Ascending aorta (tissue), 2 donors: ENCODE data around the gene APOBEC3H. TPM values are rescaled to one million over a fixed set of nuclear protein-coding genes. Genes with fewer than 3 reads are reported as not detected.

Experiments
- DNase-seq, 2 donors: peaks; one replicate each; pipeline ENCODE4 v3.0.0-alpha.2; 2019; ENCODE audit warnings: low spot score in 2 of 2
- H3K27ac ChIP-seq, 2 donors: fragments of 200-600 bp; sonication (generic); one replicate each; pipeline ENCODE4 v1.5.1; 2016 to 2017; ENCODE audit warnings: mild to moderate bottlenecking in 1 of 2
- H3K27me3 ChIP-seq: fragments of 200-600 bp; sonication (generic); one replicate; pipeline ENCODE4 v1.5.1; 2017
- H3K36me3 ChIP-seq, 2 donors: fragments of 200-600 bp; sonication (generic); one replicate each; pipeline ENCODE4 v1.5.1; 2016
- H3K4me1 ChIP-seq, 2 donors: fragments of 200-600 bp; sonication (generic); one replicate each; pipeline ENCODE4 v1.5.1; 2016 to 2017; ENCODE audit warnings: mild to moderate bottlenecking in 1 of 2
- H3K4me3 ChIP-seq, 2 donors: fragments of 200-600 bp; sonication (generic); one replicate each; pipeline ENCODE4 v1.5.1; 2016 to 2017; ENCODE audit warnings: mild to moderate bottlenecking in 1 of 2
- H3K9me3 ChIP-seq, 2 donors: fragments of 200-600 bp; sonication (generic); one replicate each; pipeline ENCODE4 v1.5.1; 2016
- CTCF ChIP-seq, 3 experiments: fragments of 200-600 bp in 2 of 3; fragments of 450-650 bp in 1 of 3; sonication (generic) in 2 of 3; IDR thresholded peaks; one replicate each; pipeline ENCODE4 v1.5.1; 2016 to 2019; ENCODE audit warnings: antibody characterized with exemption in 3 of 3, mild to moderate bottlenecking in 1 of 3, moderate library complexity in 1 of 3
- intact Hi-C: fragments of 100-400 bp; cut with DNase I; formaldehyde crosslinking; loops from one replicate; pipeline ENCODE4 v1.15.1; 2023
- total RNA-seq: library from RNA; depleted of rRNA; stranded (reverse); fragments of >200 nt; gene quantifications from one replicate; pipeline ENCODE4 v1.1.0, GENCODE V29; 2016

The APOBEC3H gene
- total RNA-seq, 1 donor from 2014 or later = not detected

DNA sequence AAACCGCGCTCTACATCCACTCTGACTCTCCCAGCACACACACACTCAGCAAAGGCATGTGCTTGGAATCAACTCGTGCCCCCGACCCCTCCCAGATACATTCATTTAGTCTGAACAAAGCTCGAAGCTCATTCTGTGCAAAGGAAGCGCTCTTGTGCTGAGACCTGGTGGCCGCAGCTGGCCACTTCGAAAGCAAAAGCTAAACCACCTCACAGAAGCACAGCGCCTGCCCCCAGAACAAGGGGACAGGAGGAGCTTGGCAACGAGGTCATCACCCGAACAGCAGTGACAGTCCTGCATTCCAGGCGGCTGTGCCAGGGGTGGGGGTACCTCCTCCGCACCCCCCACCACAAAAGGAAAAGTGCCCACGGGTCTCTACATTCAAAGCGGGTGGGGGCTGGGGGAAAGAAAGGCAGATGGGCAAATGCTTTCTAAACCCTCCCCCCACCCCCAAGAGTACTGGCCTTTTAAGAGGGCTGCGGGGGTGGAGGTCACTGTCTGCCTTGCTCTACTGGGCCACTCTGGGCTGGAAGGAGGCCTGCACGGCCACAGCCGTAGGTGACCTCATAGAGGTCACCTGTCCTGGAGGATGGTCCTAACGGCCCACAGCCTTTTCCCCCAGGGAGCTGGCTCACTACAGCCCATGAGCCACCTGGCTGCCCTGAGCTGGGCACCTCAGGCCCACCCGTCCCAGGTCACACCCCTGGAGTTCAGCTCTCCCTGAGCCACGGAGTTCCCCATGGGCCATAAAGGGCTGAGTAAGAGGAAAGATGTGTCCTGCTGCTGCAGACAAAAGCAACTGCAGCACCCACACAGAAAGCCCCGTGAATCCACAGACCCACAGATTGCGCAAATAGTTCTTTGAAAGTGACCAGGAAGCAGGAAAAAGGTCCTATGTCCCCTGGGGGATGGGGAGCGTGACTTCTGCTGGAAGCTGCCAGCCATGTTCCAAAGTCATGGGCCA lies 34.1 kb downstream of the APOBEC3H start:
- Histone ChIP-seq H3K27me3 (no peaks in the 10 kb centered on the region), H3K4me3 (no peak overlapping the region), H3K27ac (no peak overlapping the region), H3K9me3 (no peaks in the 10 kb centered on the region), H3K36me3 (peaks cover 27 to 63% of the 10 kb centered on the region in 2 donors), H3K4me1 (no peaks in the 10 kb centered on the region)
- TF ChIP-seq CTCF (IDR thresholded peaks at IDR 0.05) = no peak
- intact Hi-C loops = no loop called here
- DNase-seq = no peak

- Histone ChIP-seq H3K9me3 (no peaks in the 10 kb centered on the region), H3K27me3 (no peaks in the 10 kb centered on the region), H3K27ac (no peak overlapping the region), H3K4me1 (no peaks in the 10 kb centered on the region), H3K4me3 (no peak overlapping the region), H3K36me3 (peaks cover 27 to 63% of the 10 kb centered on the region in 2 donors)
- intact Hi-C loops = no loop called here
- no peak for TF ChIP-seq CTCF (IDR thresholded peaks at IDR 0.05)
- no peak for DNase-seq
These were observed 35.2 kb downstream of the APOBEC3H start for GRCh38 chr22:39132281-39132680.

GRCh38 chr22:39132871-39133524 lies 36.0 kb downstream of the APOBEC3H start:
- no peaks in the 10 kb centered on the region for H3K9me3 ChIP-seq
- peaks cover 27 to 66% of the 10 kb centered on the region in 2 donors for H3K36me3 ChIP-seq
- no peaks in the 10 kb centered on the region for H3K27me3 ChIP-seq
- intact Hi-C loops = no loop called here
- no peak for TF ChIP-seq CTCF (IDR thresholded peaks at IDR 0.05)
- no peaks in the 10 kb centered on the region for H3K4me1 ChIP-seq
- DNase-seq = no peak
- H3K27ac ChIP-seq = no peak overlapping the region
- no peak overlapping the region for H3K4me3 ChIP-seq

DNA sequence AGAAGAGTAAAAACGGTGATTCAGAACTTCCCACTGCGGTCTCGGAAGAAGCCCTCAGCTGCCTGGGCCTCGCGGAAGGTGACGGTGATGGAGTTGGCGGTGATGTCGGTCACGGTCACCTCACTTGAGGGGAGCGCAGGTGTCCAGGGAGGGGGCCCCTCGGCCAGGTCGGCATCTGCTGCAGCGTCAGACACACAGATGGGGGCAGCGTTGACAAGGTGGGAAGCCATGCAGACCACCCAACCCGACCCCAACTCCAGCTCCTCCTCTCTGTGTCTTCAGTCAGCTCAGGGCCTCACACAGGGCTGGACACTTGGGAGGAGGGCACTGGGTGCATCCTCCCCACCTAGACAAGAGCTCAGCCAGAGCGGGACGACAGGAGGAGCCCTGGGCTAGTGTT lies 36.8 kb downstream of the APOBEC3H start:
- no peaks in the 10 kb centered on the region for H3K27me3 ChIP-seq
- no peak overlapping the region for H3K27ac ChIP-seq
- no peaks in the 10 kb centered on the region for H3K9me3 ChIP-seq
- intact Hi-C loops = no loop called here
- DNase-seq = no peak
- peaks cover 35 to 72% of the 10 kb centered on the region in 2 donors for H3K36me3 ChIP-seq
- H3K4me3 ChIP-seq = no peak overlapping the region
- no peaks in the 10 kb centered on the region for H3K4me1 ChIP-seq
- no peak for TF ChIP-seq CTCF (IDR thresholded peaks at IDR 0.05)

DNA sequence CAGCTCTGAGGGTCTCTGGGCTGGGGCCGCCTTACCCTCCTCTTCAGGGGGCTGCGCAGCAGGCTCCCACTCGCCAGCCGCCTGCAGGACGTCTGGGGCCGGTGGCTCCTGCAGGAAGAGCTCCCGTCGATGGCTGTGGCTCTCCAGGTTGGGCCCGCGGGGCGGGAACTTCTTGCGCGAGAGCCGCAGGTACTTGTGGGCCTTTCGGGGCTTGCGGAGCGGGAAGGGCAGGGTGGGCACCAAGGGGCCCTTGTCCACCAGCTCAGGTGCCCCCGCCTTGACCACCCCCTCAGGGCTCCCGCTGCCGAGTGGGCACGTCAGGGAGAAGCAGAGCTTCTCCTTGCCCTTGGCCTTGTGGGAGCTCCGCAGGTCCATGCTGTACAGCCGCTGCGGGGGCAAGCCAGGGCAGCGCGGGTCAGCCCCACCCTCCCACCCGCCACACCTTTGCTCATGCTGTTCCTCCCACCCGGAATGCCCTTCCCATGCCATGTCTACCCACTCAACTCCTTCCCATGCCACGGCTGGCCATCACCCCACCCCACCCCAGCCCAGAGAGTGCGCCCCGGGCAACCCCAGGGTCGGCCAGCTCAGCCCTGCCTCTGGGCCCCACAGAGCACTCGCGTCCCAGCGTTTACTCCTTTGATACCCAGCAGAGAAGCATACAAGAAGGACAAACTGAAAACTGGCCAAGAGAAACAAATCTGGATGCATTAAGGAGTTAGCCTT lies 37.5 kb downstream of the APOBEC3H start:
- Histone ChIP-seq H3K9me3 (no peaks in the 10 kb centered on the region), H3K4me1 (no peaks in the 10 kb centered on the region), H3K36me3 (peaks cover 38 to 74% of the 10 kb centered on the region in 2 donors), H3K4me3 (no peak overlapping the region), H3K27ac (no peak overlapping the region), H3K27me3 (no peaks in the 10 kb centered on the region)
- no peak for TF ChIP-seq CTCF (IDR thresholded peaks at IDR 0.05)
- DNase-seq = no peak
- intact Hi-C loops = no loop called here
